Fibroblast of pulmonary artery (primary cell): Measurements from ENCODE around the gene ZNF423.

Experiments used
- DNase-seq: peaks from one replicate; pipeline ENCODE4 v3.0.0-alpha.2; 2010; ENCODE audit warnings: low read depth
- H3K4me3 ChIP-seq: replicated peaks from 2 replicates; pipeline ENCODE4 v1.5.1; 2011; ENCODE audit warnings: low read depth, mild to moderate bottlenecking, control low read depth, low read length, moderate library complexity
- CTCF ChIP-seq: IDR thresholded peaks from 2 replicates; pipeline ENCODE4 v1.5.1; 2011; ENCODE audit warnings: mild to moderate bottlenecking, control low read depth, low read length, inconsistent platforms; ENCODE audit errors: missing control alignments

ZNF423 gene

GRCh38 chr16:49786926-49787557 lies 68.9 kb downstream of the ZNF423 start:
- no peak overlapping the region for H3K4me3 ChIP-seq
- TF ChIP-seq CTCF, result no peak
- no peak for DNase-seq

GRCh38 chr16:49785970-49786369 lies 69.9 kb downstream of the ZNF423 start:
- no peak for TF ChIP-seq CTCF
- DNase-seq, result no peak
- H3K4me3 ChIP-seq, result no peak overlapping the region

GRCh38 chr16:49782405-49782804 lies 73.5 kb downstream of the ZNF423 start:
- no peak for TF ChIP-seq CTCF

GRCh38 chr16:49781401-49781800 lies 74.5 kb downstream of the ZNF423 start:
- no peak overlapping the region for H3K4me3 ChIP-seq
- DNase-seq, result no peak
- no peak for TF ChIP-seq CTCF

More at GRCh38 chr16:49782405-49782804, 73.5 kb downstream of the ZNF423 start:
- no peak for DNase-seq
- no peak overlapping the region for H3K4me3 ChIP-seq

GRCh38 chr16:49780433-49780832 lies 75.5 kb downstream of the ZNF423 start:
- TF ChIP-seq CTCF, result no peak
- no peak overlapping the region for H3K4me3 ChIP-seq
- DNase-seq, result no peak

- no peak for DNase-seq
- no peak overlapping the region for H3K4me3 ChIP-seq
- no peak for TF ChIP-seq CTCF
These were observed 75.9 kb downstream of the ZNF423 start for GRCh38 chr16:49779979-49780378.

GRCh38 chr16:49778202-49778930 lies 77.5 kb downstream of the ZNF423 start:
- no peak overlapping the region for H3K4me3 ChIP-seq
- TF ChIP-seq CTCF, result no peak
- DNase-seq, result no peak
